ENCODE results near the gene POLR1G.

- TF ChIP-seq CTCF (conservative IDR thresholded peaks at IDR 0.05 in 1 of 2, IDR thresholded peaks at IDR 0.05 in 1 of 2; ENCODE audit: extremely low read depth in 1 of 2, insufficient read depth in 1 of 2, low read depth in 1 of 2, low read length in 2 of 2) (no peak), EZH2 (IDR thresholded peaks at IDR 0.05; ENCODE audit: borderline replicate concordance, low read length) (no peak)
These were observed 14.4 kb downstream of the POLR1G start for GRCh38 chr19:45420871-45421270.

Measured in mammary epithelial cell (primary cell).